Hypothalamus (tissue), 51 donors: Measurements from ENCODE around the gene HOXA13.

Experiments
- DNase-seq, 51 donors: peaks; one replicate each; lab custom pipeline; 2025; lab: John Stamatoyannopoulos, UW

The HOXA13 gene

GRCh38 chr7:27209933-27210440 lies 10.1 kb upstream of the HOXA13 start:
- DNase-seq, result no peak

GRCh38 chr7:27208998-27209397 lies 9.1 kb upstream of the HOXA13 start:
- no peak for DNase-seq

- DNase-seq, result no peak
Measured at GRCh38 chr7:27207348-27207985, 7.6 kb upstream of the HOXA13 start.

GRCh38 chr7:27205325-27206280 lies 5.7 kb upstream of the HOXA13 start:
- DNase-seq, result no peak

GRCh38 chr7:27204851-27205322 lies 5.0 kb upstream of the HOXA13 start:
- no peak for DNase-seq

DNA sequence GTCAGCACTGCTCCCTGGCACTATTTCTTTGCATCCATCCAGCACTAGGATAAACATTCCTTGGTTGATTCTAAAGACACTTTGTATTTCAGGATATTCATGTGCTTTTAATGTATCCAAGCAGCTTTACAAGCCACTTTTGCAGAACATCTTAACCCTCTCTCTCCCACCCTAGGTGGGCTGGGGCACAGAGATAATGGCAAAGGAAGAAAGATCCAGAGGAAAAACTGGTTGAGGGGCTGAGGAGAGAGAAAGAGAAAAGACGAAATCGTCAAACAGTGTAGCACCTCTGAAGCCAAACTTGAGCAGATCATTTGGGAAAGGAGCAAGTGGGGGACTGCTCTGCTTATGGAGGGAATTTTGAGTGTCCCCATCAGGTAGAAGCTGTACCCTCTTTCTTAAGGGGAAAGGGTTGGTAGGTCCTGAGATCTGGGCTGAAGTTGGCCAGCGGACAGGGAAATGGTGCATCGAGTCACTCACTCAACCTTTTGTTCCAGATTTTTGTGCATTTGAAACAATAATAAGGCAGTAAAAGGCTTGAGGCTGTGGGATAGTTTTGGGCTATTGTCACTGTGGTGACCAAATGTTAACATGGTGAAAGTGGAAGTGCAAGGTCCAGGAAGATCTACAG lies 4.2 kb upstream of the HOXA13 start:
- no peak for DNase-seq

GRCh38 chr7:27203365-27203953 lies 3.6 kb upstream of the HOXA13 start:
- DNase-seq, result no peak

DNA sequence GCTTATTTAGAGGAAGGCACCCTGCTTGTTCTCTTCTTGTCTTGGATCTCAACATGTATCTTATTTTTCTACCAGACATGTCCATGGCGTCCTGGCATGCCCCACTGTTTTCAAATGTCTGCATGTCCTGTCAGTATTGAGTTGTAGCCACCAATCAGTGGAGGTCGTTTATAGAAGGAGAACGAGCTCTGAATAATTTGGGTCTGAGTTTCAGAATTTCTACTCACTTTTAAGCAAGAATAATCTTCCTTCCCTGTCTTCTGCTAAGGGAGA lies 2.9 kb upstream of the HOXA13 start:
- DNase-seq, result no peak

DNA sequence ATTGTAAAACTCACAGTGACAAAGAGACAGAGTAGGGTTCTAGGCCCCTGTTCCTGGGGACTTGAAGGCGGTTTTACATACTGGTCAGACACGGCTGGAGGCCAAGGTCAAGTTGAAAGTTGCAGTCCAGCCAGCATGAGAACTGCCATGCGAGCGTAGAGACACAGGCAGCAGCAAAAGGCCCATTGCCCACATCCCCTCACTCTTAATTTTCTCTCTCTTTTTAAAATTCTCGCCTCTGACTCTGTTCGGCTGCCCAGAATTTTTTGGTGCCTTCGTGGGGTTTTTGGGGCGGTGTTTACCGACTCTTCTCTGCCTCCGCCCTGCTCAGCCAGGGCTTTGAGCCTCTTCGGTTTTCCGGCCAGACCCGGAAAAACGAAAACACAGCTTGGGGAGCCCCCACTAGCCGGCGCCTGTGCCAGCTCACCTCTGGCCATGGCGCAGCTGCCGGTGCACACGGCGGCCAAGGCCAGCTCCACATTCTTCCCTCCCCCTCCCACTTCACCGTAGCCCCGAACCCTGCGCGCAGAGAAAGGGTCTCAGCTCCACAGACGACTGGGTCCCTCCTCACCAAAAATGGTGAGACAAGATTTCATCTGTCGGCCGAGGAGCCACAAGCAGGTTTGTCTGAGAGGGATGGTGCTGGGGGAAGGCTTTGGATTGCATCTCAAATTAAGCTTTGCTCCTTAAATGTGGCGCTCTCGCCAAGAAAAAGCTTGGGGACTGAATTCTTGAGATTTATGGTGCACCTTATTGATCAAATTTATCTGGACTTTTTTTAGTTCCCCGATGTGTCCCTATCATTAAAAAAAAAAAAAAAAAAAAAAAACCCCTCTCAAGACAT lies 2.3 kb upstream of the HOXA13 start:
- DNase-seq, result no peak

DNA sequence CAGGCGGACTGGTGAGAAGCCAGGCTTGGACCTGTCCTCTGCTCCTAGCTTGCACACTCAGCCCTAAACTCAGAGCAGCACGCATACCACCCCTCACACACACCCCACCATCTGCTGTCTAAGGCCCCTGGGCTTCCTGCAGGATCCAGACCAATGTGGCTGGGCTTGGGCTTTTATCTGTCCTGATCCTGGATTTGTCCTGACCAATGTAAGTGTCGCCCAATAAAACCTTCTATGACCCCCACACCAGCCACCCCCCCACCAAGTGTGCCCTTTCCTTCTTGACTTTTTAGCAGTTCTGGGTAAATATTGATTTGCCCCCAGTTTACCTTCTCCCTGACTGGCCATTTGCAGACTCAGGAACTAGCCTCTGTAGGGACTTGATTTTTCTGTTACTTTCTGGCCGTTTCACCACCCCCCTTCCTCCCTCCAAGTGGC lies 1.7 kb upstream of the HOXA13 start:
- no peak for DNase-seq

- DNase-seq, result no peak
Measured at GRCh38 chr7:27200761-27201579, 1.1 kb upstream of the HOXA13 start.

DNA sequence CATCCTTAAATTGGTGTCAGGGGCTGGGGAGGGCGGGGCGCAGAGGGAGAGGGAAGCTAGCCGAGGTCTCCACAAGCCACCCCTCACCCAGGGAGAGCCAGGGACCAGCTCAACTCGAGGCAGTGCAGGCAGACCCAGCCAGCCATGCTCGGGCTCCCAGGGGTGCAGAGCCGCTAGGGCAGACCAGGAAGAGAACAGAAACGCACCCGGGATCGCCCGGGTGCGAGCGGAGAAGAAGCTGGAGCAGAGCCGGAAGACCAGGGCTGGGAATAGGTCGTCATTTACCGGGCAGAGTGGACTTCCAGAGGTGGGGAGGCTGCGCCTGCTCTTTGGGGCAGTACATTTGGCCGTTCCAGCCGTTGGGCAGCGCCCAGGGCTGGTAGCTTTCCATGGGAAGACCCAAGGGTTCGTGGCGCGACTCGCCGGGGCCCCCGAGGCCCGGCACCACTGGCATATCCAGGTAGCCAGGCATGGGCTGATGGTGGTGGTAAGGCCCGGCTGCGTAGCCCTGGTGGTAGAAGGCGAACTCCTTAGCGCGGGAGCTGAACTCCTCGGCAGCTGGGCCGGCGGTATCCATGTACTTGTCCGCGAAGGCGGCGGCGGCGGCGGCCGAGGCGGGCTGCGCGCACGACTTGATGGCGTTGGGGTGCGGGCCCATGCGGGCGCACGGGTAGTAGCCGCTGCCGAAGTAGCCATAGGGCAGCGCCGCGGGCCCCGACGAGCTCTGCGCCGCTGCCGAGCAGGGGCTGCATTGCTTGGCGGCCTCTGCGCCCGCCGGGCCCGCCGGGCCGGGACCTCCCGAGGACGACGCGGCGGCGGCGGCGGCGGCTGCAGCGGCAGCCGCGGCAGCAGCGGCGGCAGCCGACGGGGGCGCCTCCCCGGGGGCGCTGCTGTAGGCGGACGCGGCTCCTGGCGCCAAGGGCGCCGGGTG lies 755 bp downstream of the HOXA13 start:
- DNase-seq, result no peak

GRCh38 chr7:27198138-27198841 lies 1.6 kb downstream of the HOXA13 start:
- no peak for DNase-seq

GRCh38 chr7:27197137-27198042 lies 2.5 kb downstream of the HOXA13 start:
- no peak for DNase-seq

GRCh38 chr7:27196287-27196767 lies 3.6 kb downstream of the HOXA13 start:
- peak in 44 of 51 donors; percentile 1 to 88 (median 44) for DNase-seq

DNA sequence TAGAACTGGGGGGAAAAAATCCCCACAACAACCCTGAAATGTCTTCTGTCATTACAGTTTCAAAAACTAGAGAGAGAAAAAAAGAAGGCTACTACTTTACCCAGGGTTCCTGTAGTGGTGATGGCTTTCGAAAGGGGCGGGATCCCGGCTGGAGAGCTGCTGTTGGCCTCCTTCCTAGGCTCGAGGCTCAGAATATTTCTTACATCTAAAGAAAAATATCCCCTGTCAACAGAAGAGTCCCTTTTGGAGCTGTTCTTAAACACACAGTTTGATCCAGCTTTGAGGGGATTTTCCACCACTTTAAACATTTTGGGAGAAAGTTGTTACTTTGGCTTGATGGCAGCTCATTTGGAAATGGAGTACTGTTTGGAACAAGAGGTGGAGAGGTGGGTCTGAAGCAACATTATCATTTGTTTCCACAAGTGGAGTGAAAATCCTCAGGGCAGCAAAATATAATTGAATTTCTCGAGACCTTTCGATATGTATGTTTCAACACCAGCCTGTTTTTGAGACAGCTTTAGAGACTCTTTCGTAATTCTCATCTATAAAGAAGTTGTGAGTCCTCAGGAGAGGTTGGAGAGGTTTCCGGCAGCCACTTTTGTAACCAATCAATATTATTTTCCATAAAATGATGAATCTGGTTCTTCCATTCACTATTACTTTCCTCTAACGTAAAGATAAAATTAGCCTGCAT lies 5.1 kb downstream of the HOXA13 start:
- no peak for DNase-seq
